CD4-positive, alpha-beta T cell treated with Interleukin-6 at 100 ng/mL for 8 hours (primary cell): ENCODE measurements around the gene CRIP2.

Experiments used
- DNase-seq: peaks from one replicate; pipeline ENCODE4 v3.0.0-alpha.2; 2020; ENCODE audit warnings: mixed read lengths, low spot score

CRIP2 gene

GRCh38 chr14:105444859-105445258, 29.8 kb upstream of the CRIP2 start:
- no peak for DNase-seq

- no peak for DNase-seq
Observed at GRCh38 chr14:105445290-105445689, 29.3 kb upstream of the CRIP2 start.

GRCh38 chr14:105445901-105446845, 28.4 kb upstream of the CRIP2 start:
- DNase-seq: no peak

GRCh38 chr14:105446971-105447370, 27.6 kb upstream of the CRIP2 start:
- DNase-seq: no peak

GRCh38 chr14:105447651-105448640, 26.7 kb upstream of the CRIP2 start:
- DNase-seq: no peak

GRCh38 chr14:105448706-105449111, 25.9 kb upstream of the CRIP2 start:
- peak; percentile 57 for DNase-seq

- no peak for DNase-seq
Observed at GRCh38 chr14:105449276-105450122, 25.1 kb upstream of the CRIP2 start.

GRCh38 chr14:105450123-105450505, 24.5 kb upstream of the CRIP2 start:
- no peak for DNase-seq

GRCh38 chr14:105450864-105451720, 23.5 kb upstream of the CRIP2 start:
- DNase-seq: no peak

- DNase-seq: no peak
Observed at GRCh38 chr14:105452963-105453362, 21.7 kb upstream of the CRIP2 start.

GRCh38 chr14:105453847-105454246, 20.8 kb upstream of the CRIP2 start:
- DNase-seq: no peak

- DNase-seq: no peak
Observed at GRCh38 chr14:105455086-105455640, 19.5 kb upstream of the CRIP2 start.

- no peak for DNase-seq
Observed at GRCh38 chr14:105455766-105456660, 18.6 kb upstream of the CRIP2 start.

- no peak for DNase-seq
Observed at GRCh38 chr14:105456736-105457617, 17.6 kb upstream of the CRIP2 start.

- no peak for DNase-seq
Observed at GRCh38 chr14:105458010-105458409, 16.6 kb upstream of the CRIP2 start.

- DNase-seq: no peak
Observed at GRCh38 chr14:105458571-105458970, 16.1 kb upstream of the CRIP2 start.

GRCh38 chr14:105460116-105460515, 14.5 kb upstream of the CRIP2 start:
- no peak for DNase-seq

- no peak for DNase-seq
Observed at GRCh38 chr14:105460616-105461015, 14.0 kb upstream of the CRIP2 start.
